NCI-H526 treated with DMSO at 0.1 percent for 48 hours (cell line): ENCODE measurements around the gene CTNNAL1.
"Not testable (repeated sequence)": the region's sequence is repeated elsewhere in the genome, so short reads cannot be mapped to it uniquely, and the experiment has no call there.

ENCODE experiments used
- DNase-seq: peaks from one replicate; lab custom pipeline; 2025; lab: John Stamatoyannopoulos, UW

CTNNAL1 gene, protein sequence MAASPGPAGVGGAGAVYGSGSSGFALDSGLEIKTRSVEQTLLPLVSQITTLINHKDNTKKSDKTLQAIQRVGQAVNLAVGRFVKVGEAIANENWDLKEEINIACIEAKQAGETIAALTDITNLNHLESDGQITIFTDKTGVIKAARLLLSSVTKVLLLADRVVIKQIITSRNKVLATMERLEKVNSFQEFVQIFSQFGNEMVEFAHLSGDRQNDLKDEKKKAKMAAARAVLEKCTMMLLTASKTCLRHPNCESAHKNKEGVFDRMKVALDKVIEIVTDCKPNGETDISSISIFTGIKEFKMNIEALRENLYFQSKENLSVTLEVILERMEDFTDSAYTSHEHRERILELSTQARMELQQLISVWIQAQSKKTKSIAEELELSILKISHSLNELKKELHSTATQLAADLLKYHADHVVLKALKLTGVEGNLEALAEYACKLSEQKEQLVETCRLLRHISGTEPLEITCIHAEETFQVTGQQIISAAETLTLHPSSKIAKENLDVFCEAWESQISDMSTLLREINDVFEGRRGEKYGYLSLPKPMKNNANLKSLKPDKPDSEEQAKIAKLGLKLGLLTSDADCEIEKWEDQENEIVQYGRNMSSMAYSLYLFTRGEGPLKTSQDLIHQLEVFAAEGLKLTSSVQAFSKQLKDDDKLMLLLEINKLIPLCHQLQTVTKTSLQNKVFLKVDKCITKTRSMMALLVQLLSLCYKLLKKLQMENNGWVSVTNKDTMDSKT

DNA sequence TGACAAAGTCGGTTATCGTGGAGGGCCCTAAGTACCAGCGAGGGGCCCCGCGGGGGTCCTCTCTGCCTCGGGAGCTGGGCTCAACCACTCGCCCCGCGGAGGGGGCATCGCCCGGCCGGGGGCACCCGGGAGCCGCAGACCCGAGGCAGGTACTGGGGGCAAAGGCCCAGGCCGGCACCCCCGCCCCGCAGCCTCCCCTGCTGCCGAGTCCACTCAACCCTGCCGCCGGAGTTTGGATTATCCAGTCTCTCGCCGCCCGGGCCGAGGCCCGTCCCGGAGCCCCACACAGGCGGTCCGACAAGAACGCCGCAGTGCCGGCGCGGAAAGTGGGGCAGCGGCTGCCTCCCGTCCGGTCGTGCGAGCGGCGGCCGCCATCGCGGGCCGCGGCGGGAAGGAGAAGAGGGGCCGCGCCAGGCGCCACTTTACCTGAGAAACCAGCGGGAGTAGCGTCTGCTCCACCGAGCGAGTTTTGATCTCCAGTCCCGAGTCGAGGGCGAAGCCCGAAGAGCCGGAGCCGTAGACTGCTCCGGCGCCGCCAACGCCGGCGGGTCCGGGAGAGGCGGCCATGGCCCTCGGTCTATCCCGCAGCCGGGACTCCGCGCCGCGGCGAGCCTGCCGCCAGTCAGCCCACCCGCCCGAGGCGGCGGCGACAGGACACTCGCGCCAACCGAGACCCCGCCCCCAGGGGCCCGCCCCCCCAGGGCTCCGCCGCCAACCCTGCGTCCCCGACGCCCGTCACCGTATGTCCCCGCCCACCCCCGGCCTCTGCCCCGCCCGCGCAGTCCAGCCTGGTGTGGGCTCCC, at the start of gene CTNNAL1:
TSS of gene CTNNAL1 (minus strand) at position 624 of the 803 bp plus-strand sequence. CDS start at position 567, 57 bp downstream.
- peak; percentile 46 for DNase-seq

DNA sequence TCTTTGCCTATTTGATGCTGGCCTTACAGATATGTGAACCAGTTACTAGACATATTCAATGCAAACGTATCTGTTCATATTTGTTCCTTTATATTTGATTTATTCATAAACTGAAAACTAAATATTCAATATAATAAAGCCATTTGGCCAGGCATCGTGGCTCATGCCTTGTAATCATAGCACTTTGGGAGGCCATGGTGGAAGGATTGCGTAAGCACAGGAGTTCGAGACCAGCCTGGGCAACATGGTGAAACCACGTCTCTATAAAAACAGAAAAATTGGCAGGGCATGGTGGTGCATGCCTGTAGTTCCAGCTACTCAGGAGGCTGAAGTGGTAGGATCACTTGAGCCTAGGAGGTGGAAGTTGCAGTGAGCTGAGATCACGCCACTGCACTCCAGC, 49.2 kb upstream of the CTNNAL1 start:
- no peak for DNase-seq

DNA sequence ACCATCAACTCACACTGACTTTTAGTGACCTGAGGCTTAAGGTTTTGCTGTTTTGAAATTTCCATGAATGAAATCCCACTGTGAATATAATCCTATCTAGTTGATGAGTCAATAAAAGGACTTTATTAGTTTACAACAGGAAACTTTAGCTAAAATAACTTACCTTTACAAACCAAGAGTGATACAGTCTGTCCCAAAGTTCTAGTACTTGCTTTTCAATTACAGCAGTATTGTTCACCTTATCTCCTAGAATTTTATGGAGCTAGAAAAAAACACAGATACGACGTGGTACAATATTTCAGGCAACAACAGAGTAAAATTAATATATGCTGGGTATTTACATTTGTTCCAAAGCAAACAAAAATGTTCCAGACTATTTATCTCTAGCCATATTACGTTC, 46.9 kb upstream of the CTNNAL1 start:
- DNase-seq, result no peak

DNA sequence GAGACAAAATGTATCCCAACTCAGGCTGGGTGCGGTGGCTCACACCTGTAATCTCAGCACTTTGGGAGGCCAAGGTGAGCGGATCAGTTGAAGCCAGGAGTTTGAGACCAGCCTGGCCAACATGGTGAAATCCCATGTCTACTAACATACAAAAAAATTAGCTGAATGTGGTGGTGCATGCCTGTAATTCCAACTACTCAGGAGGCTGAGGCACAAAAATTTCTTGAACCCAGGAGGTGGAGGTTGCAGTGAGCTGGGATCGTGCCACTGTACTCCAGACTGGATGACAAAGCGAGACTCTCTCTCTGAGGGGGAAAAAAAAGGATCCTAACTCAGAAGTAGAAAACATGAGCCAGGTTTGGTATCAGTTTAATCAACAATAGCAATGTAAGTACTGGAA, 39.8 kb upstream of the CTNNAL1 start:
- not testable (repeated sequence) for DNase-seq

DNA sequence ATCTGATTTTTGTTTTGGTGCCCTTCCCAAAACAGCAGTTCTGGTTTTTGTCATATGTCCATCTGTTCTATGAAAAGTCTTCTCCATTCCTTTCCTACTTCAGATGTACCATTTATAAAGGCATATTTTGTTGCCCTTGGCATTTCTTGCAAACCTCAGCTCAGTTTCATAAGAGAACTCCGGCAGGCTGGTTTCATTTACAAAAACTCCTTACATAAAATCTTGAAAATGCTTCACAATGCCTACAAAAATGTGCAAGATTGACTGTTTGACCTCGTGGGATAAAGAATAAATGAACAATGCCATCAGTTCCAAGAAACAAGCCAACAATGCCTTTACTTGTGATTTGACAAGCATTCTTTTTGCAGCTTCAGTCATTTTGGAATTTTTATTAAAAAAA, 39.1 kb upstream of the CTNNAL1 start:
- DNase-seq, result no peak

DNA sequence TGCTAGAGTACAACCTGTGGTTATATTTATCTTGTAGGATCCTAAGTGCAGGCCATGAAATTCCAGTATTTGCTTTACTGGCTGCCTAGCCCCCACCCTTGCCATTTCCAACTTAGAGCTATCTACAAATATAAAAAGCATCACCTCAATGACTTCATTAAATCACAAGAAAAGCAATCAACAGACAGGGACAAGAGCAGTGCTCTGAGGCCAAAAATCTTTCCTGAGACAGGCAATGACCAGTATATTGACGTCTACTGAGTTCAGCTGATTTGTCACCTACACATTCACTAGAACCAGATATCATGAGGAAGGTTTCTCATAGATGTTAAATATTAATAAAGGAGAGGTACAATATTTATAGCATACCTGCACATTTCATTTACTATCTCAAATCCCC, 38.4 kb upstream of the CTNNAL1 start:
- no peak for DNase-seq

DNA sequence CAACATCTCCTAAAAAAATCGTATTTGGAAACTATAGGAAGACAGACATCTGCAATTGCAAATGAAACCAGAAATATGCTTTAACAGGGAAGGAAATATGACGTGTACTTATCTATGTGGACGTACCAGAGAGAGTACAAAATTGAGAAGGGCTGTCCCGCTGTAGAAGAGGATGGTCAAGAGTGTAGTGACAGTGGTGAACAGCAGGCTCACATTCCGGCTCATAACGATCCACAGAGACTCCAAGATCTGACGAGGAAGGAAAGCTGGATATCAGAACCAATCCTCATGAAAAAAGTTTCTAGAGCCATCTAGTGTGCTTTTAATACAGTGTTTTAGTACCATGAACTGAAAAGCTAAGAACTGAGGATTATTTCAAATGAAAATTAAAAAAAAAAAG, 37.1 kb upstream of the CTNNAL1 start:
- no peak for DNase-seq

DNA sequence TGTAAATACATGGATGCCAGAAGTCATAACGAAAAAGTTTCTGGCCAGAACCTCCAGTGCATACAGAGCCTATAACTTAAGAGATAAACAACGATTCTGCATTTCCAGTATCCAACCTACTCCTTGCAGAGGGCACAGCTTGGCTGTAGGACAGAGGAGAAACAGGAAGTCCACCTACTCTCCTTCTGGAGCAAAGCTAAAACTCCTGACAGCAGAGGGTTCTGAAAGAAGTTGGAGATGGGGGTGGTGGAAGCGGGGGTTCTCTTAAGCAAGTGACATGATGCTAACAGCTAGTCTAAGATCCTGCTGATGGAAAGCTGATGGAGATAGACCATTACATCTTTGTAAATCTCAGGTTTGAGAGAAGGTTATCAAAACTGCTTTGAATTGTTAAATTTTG, 35.5 kb upstream of the CTNNAL1 start:
- no peak for DNase-seq

DNA sequence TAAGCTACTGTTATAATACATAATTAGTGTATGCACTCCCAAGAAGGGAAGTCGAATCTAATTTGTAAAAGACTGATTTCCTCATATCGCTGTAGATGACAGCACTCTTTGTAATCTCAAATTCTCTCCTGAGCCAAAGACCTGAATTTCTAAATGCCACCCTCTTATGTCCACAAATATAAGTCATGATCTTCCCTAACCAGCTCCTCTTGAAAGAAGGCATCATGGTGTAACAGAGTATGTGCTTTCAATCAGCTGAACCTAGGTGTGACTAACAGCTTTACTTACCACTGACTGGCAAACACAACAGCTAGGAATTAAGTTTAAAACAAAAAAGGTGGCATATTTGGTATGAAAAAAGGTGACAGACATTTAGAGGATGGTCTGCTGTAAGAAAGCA, 34.0 kb upstream of the CTNNAL1 start:
- DNase-seq, result no peak

DNA sequence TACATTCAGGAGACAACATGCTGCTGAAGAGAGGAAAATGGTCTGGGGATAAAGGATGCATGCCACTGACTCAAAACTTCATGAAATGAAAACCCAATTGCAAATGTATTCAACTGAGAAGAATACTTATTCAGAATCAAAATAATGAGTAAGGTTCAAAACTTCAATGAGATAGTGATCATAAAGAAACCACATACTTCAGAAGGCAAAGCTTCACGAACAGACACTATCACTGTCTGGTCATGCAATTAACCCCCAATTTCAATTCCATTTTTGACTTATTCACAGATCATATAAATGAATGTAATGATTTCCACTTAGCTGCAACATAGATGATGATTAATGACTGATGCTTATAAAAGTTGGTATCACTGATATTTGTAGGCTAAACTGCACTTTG, 33.0 kb upstream of the CTNNAL1 start:
- DNase-seq, result no peak

DNA sequence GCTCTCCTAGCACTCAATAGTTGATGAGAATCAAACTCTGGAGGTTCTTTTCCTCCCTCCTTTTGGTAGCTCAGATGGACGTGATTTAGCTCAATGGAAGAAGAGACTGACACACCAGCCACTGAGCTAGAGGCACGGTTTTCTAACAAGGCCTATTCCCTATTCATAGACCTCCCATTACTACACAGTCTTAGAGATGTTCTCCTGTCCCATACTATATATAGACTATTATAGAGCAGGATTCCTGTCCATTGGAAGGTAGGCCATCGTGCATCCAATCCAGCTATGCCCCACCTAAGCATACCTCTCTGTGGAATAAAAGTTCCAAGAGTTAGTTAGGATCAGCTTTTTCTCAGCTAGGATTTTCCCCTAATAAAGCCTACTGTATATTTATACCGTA, 30.3 kb upstream of the CTNNAL1 start:
- no peak for DNase-seq

DNA sequence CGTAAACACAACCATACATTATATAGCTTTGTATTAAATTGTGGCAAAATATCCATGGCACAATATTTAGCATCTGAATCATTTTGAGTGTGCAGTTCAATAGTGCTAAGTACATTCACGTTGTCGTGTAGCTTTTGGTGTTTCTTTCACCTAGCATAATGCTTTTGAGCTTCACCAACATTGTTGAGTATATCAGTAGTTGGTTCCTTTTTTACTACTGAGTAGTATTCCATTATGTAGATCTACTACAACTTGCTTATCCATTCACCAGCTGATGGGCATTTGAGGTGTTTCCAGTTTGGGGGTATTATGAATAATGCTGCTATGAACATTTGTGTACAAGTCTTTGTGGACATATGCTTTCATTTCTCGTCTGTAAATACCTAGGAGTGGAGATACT, 27.3 kb upstream of the CTNNAL1 start:
- no peak for DNase-seq

DNA sequence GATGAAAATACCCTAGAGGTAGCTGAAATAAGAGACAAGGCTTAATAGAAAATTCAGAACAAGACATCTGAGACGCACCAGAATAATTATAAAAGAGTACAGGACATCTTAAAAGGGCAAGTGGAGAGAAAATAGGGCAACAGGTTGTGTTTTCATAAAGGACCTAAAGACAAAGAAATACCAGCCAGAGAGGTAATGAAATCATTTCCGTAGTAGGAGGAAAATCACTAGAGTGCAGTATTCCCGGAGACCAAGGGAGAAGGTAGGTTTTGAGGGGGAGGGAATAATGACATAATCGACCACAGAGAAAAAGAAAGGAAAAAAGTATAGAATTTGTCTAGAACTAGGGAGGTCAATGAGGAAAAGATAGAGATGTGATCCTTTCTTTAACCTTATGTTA, 26.2 kb upstream of the CTNNAL1 start:
- no peak for DNase-seq

DNA sequence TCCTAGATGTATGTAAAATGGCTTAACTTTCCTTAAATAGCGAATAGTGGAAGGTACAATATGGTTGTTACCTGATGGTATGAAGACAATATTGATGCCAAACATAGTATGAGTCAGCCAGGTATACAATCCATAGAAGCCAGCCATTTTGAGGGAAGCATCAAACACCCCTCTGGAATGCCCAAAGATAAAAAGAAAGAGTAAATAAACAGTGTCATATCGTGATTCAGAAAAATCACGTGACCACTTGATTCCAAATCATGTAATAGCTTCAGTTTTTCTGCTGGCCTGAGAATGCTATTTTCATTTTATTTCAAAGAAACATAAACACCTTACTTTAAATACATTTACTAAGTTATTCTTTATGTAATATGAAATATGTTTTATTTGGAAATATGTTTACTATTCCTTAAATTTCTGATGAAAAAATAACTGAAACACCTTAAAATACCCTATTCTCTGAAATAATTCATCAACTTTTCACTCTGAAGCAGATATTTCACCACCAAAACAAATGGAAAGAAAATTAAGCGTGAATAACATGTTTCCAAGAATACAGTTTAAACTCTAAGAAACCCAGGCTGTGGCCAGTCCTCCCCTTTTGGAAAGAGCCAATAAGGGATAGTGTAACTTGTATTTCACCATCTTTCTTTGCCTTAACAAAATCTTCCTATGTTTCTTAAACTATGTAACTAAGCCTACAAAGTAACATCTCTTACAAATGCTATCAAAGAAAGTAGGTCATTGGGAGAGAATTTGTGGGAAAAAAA, 24.8 kb upstream of the CTNNAL1 start:
- DNase-seq, result no peak

DNA sequence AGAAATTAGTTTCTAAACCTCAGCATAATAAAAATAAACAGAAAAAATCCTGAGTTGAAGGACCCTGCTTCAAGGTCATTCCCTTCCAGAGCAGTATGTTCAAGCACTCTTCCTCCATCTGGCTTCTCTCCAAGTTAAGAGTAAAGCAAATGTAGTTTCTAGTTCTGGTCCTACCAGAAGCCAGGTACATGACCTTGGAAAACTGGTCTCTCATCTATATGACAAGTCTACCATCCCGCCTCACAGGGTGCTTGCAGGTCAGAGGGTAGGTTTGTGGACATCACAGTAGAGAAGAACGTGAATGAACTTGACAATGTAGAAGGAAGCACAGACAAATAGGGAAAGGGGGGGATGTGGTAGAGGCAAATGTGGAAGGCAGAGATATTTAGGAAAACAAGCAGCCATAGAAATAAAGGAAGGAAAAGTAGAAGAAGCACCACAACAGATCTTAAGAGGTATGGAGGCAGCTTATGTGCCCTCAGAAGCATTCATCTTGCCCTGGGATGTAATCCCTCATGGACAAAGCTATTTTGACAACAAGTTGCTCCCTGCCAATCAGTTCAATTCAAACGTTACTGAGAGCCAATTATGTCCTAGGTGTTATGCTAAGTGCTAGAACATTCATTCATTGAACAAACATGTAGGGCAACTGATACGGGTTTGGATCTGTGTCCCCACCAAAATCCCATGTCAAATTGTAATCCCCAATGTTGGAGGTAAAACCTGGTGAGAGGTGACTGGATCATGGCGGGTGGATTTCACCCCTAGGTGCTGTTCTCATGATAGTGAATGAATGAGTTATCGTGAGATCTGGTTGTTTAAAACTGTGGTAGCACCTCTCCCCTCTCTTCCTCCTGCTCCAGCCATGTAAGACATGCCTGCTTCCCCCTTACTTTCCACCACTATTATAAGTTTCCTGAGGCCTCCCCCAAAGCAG, 23.7 kb upstream of the CTNNAL1 start:
- DNase-seq, result no peak

DNA sequence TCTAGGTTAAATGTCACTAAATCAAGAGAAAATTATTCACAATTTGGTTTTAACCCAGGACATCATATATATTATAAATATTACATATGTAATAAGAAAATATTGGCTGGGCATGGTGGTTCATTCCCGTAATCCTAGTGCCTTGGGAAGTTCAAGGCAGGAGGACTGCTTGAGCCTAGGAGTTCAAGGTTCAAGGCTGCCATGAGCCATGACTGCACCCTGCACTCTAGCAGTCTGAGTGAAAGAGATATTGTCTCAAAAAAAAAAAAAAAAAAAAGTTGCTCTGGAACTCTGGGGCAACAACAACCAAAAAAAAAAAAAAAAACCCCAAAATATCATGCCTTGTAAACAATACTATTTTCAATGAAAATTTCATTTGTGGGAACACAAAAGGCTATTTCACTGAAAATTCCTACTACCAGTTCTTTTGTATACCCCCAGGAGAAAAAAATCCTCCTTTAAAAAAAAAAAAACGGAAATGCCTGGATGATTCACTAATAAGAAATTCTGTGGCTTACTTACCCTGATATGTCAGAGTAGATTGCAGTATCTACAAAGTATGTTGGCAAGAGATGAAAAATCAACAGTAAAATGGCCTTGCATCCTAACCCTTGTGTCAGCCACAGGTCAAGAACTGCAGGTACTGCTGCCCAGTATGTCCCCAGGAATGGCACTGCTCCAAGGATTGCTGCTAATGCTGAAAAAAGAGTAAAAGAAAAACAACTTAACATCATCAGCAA, 22.6 kb upstream of the CTNNAL1 start:
- no peak for DNase-seq

DNA sequence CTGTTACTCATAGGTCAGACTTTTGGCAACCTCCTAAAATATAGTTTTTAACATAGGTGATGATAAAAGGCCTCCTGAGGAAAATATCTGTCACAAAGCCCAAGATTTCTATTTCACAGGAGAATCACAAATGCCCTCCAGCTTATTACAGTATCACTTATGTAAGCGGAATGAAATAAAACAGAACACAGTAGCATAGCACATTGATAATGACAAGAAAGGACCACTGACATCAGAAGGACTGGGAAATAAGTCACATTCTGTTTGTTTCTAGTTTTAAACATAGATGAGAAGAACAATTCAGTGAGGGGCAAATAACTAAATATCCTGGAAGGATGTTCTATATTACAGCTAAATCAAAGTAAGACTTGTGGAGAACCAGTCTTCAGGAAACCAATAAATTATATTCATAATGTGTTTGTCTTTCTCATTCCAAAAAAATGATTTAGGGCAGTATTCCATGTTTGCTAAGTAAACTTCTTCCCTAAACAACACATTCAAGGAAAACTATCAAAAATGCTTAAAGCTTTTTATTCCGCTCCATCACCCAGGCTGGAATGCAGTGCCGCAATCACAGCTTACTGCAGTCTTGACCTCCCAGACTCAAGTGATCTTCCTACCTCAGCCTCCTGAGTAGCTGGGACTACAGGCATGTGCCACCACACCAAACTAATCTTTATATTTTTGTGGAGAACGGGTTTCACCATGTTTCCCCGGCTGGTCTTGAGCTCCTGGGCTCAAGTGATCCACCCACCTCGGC, 20.8 kb upstream of the CTNNAL1 start:
- DNase-seq, result no peak

DNA sequence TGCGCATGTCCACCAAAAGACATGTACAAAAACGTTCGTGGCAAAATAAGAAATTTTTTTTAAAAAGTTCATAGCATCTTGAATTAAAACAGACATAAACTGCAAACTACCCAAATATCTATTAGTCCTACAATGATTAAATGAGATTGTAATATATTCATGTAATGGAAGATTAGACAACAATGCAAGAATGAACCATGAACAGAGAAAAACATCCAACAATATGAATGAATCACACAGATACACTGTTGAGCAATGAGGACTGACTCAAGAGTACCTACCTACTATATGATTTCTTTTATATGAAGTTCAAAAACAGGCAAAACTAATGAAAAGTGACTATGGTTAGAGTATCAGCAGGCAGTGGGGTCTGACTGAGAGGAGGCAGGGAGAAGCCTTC, 17.9 kb upstream of the CTNNAL1 start:
- no peak for DNase-seq

DNA sequence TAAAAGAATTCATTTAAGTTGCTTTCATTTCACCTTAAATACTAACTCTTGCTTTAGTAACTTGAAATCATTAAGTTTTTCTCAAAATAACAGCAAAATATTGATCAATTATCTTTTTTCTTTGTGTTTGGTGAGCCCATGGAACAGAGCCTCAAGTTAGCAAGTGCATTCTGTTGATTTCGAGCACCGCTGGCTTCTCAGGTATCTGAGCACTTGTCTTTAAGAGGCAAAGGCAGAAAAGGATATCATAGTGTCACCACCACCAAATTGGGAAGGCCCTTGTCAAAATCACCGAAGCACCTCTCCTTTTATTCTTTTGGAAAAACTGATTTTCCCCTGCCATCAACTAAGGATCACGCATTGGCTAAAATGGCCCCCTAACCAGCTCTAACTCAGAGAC, 17.1 kb upstream of the CTNNAL1 start:
- no peak for DNase-seq
